H1 (cell line): Measurements from ENCODE around the gene CDKN2B-AS1. TPM values are rescaled to one million over a fixed set of nuclear protein-coding genes. Genes with fewer than 3 reads are reported as not detected.

Experiments used
- NANOG ChIP-seq: IDR thresholded peaks from 2 replicates; pipeline ENCODE4 v1.6.1; 2011; ENCODE audit warnings: low read length, low read depth, mild to moderate bottlenecking, inconsistent platforms; ENCODE audit not compliant: insufficient read depth, poor library complexity, severe bottlenecking
- RXRA ChIP-seq: IDR thresholded peaks from 2 replicates; pipeline ENCODE4 v1.6.1; 2011; ENCODE audit warnings: low read depth, mild to moderate bottlenecking, low read length, moderate library complexity; ENCODE audit not compliant: insufficient read depth
- SIN3A ChIP-seq, 2 experiments: IDR thresholded peaks in 1 of 2; conservative IDR thresholded peaks in 1 of 2; 2 replicates each; pipeline ENCODE4 v1.6.1; 2011 to 2012; ENCODE audit warnings: low read length in 2 of 2, improper control_type of control experiment in 1 of 2, low read depth in 1 of 2, mild to moderate bottlenecking in 1 of 2
- polyA plus RNA-seq, 7 experiments: library from polyadenylated mRNA; depleted of rRNA in 3 of 7; stranded (reverse) in 5 of 7; unstranded in 2 of 7; fragments of >200 nt in 5 of 7; fragments of 200-250 nt in 2 of 7; gene quantifications; 1 replicate in 5 of 7; 2 replicates in 1 of 7; 4 replicates in 1 of 7; pipeline versions ENCODE4 v1.2.1 to v1.2.3, GENCODE V29; 2011 to 2013; ENCODE audit warnings: missing spikeins in 2 of 7, mixed read lengths in 2 of 7
- total RNA-seq: library from RNA; stranded (reverse); fragmentation: NEBNext Ultra II Directional; extraction: Animal tissue kit (Norgen Biotek cat#: 25700); gene quantifications from 2 replicates; pipeline ENCODE4 v1.2.1, GENCODE V29; 2021

Gene CDKN2B-AS1
- total and polyA plus RNA-seq, 2 of the 8 experiments (the other 6 are each of a cell fraction or from before 2014, with no cell fraction given): not detected

DNA sequence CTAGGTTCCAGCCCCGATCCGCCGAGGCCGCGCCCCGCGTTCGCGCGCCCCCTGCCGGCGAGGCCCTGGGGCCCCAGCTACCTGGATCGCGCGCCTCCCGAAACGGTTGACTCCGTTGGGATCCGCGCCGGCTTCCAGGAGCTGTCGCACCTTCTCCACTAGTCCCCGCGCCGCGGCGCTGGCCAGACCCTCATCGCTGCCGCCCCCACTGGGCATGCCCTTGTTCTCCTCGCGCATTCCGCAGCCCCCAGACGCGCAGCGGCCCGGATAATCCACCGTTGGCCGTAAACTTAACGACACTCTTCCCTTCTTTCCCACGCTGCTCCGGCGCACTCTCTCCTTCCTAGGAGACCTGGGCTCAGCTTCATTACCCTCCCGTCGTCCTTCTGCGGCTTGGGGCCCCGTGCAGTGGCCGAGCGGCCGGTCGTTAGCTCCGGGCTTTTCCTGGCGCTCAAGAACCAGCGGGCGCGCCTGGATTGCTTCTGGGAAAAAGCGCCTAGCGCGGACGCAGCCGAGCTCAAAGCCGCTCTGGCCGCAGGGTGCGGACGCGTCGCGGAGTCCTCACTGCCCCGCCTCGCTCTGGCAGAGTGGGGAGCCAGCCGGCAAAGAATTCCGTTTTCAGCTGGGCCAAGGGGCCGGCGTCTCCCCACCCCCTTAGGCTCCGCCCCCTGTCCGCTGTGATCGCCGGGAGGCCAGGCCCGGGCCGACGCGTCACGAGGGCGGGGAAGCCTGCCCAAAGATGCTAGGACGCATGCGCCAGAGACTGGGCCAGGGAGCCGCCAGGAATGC, 14.3 kb downstream of the CDKN2B-AS1 start, which contains the start of gene CDKN2B (continued):
- peak; percentile 77 to 78; a peak in 2 of 4 replicates for TF ChIP-seq SIN3A (conservative IDR thresholded peaks at IDR 0.05 in 1 of 2, IDR thresholded peaks at IDR 0.05 in 1 of 2; ENCODE audit: low read depth in 1 of 2, low read length in 2 of 2)
- no peak for TF ChIP-seq RXRA
- TF ChIP-seq NANOG: no peak
